Skeletal muscle tissue (tissue), 4 donors: ENCODE data around the gene ARHGEF5. TPM values are rescaled to one million over a fixed set of nuclear protein-coding genes. Genes with fewer than 3 reads are reported as not detected.
"Not testable (repeated sequence)": the region's sequence is repeated elsewhere in the genome, so short reads cannot be mapped to it uniquely, and the experiment has no call there.

Experiments used
- H3K27ac ChIP-seq: one replicate; pipeline ENCODE4 v1.7.0; 2013; ENCODE audit warnings: mild to moderate bottlenecking, low read depth, low read length, inconsistent platforms
- H3K27me3 ChIP-seq, 3 donors: one replicate each; pipeline ENCODE4 v1.7.0; 2013; ENCODE audit warnings: low read length in 3 of 3; ENCODE audit not compliant: control insufficient read depth in 3 of 3, insufficient read depth in 3 of 3
- H3K36me3 ChIP-seq, 3 donors: one replicate each; pipeline ENCODE4 v1.7.0; 2013; ENCODE audit warnings: low read length in 3 of 3; ENCODE audit not compliant: control insufficient read depth in 3 of 3, insufficient read depth in 3 of 3
- H3K4me1 ChIP-seq, 3 donors: one replicate each; pipeline ENCODE4 v1.7.0; 2013; ENCODE audit warnings: low read length in 3 of 3, mild to moderate bottlenecking in 3 of 3; ENCODE audit not compliant: control insufficient read depth in 3 of 3, insufficient read depth in 3 of 3
- H3K4me3 ChIP-seq, 3 donors: one replicate each; pipeline ENCODE4 v1.7.0; 2013; ENCODE audit warnings: low read length in 3 of 3
- H3K9ac ChIP-seq, 3 donors: one replicate each; pipeline ENCODE4 v1.7.0; 2013; ENCODE audit warnings: low read length in 3 of 3, mild to moderate bottlenecking in 3 of 3, moderate library complexity in 2 of 3, low read depth in 1 of 3
- H3K9me3 ChIP-seq, 3 donors: one replicate each; pipeline ENCODE4 v1.7.0; 2013; ENCODE audit warnings: low read length in 3 of 3; ENCODE audit not compliant: control insufficient read depth in 3 of 3
- total RNA-seq: library from RNA; depleted of rRNA; stranded (reverse); fragments of >200 nt; gene quantifications from one replicate; pipeline ENCODE4 v1.2.3, GENCODE V29; 2014
- donor health status: Osteomylitis.

Gene ARHGEF5
- total RNA-seq, 1 donor from 2014 or later = 0.52 TPM

DNA sequence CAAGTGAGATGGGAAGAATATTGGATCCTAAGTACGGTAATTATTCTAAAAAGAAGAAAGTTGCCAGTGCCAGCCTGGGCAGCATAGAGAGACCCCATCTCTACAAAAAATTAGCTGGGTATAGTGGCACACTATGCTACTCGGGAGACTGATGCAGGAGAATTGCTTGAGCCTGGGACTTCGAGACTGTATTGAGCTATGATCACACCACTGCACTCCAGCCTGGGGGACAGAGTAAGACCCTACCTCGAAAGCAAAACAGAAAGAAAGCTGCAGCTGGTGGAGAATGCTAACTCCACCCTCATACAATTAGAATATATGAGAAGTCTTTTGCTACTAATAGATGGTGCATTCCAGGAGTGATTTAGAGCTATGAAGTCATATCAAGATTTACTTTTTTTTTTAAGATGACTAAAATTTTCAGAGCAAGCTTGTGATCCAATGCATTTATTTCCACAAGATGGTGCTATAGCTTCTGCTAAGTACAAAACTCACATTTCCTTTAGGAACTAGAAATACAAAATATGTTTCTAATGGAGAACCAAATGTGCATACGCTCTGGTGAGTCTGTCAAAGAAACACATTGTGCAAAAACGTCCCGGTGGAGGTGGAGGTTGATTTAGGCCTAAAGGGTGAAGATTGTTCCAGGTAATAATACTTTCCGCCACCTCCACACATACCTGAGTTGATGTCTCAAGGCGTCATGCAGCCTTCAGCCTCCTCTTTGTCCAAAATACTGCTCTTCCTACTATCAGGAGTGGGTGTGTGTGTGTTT lies 23.8 kb upstream of the ARHGEF5 start:
- not testable (repeated sequence) for H3K9me3 ChIP-seq, H3K27ac ChIP-seq, H3K4me3 ChIP-seq, H3K27me3 ChIP-seq, H3K9ac ChIP-seq, H3K36me3 ChIP-seq, H3K4me1 ChIP-seq

DNA sequence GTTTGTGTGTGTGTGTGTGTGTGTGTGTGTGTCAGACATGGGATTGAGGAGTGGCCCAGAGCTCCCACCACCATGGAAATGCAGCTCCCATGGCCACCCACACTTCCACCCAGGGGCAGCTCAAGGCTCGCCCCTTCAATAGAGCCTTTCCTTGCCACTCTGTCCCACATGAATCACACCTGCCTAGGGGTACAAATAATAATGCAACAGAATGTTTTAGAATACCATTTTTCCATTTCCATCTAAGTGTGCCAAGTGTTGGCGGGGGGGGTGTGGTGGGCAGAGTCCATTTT lies 23.3 kb upstream of the ARHGEF5 start:
- H3K9me3 ChIP-seq, H3K9ac ChIP-seq, H3K4me1 ChIP-seq: not testable (repeated sequence)

DNA sequence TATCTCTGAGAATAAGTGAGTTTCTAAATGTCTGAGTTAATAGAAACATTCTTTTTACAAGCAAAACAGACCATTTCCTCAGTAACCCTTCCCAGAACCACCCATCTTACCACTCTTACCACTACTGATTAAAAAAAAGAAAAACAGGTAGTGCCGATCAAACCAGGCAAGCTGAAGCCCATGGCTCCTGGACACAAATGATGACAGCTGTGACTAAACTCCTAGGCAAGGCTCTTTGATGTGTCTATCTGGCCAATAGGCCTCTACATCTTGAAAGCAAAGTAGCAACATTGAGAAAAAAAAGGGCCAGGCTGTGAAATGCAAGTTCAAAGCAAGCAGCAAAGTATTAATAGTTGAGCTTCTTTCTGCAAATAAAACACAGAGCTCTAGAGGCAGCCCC lies 6.6 kb upstream of the ARHGEF5 start:
- not testable (repeated sequence) for H3K27ac ChIP-seq, H3K27me3 ChIP-seq, H3K4me1 ChIP-seq, H3K9ac ChIP-seq, H3K36me3 ChIP-seq, H3K9me3 ChIP-seq, H3K4me3 ChIP-seq

More for the DNA sequence above, 23.3 kb upstream of the ARHGEF5 start:
- not testable (repeated sequence) for H3K4me3 ChIP-seq, H3K36me3 ChIP-seq, H3K27me3 ChIP-seq, H3K27ac ChIP-seq

DNA sequence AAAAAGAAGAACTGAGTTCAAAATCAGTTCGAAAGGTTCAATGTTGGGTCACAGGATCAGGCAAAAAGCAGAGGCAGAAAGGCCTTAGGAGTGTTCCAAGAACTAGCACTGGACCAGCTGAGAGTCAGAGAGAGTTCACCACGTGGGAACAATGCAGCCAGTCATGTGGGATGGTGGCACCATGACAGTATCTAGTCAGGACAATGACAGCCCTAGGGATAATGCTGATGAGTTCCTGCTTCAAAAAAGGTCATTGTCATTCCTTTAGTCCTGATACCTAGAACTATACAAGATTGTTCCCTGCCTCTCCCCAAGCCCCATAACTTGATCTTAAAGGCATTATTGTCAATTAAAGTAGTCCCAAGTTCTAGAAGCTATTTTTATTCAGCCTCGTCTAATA lies 3.5 kb upstream of the ARHGEF5 start:
- H3K4me3 ChIP-seq, H3K9me3 ChIP-seq, H3K9ac ChIP-seq, H3K27me3 ChIP-seq, H3K27ac ChIP-seq, H3K4me1 ChIP-seq, H3K36me3 ChIP-seq: not testable (repeated sequence)

DNA sequence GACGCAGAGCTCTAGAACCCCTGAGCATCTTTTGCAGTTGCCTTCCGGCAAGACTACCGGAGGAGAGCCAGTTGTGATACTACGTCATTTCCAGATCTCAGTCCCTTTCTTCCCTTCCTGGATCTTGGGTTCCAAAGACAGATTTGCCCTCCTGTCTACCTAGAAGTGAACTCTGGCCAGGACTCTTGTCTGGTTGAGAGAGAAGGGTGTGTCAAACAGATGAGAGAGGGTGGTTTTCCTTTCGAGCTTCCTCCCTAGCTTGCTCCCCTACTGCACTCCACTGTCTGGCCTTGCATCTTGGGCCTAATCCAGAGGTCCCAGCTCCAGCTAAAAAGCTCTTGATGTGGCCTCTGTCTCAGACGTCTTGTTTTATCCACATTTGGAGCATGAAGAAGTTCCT lies 983 bp downstream of the ARHGEF5 start:
- H3K27ac ChIP-seq, H3K36me3 ChIP-seq, H3K9me3 ChIP-seq, H3K4me3 ChIP-seq, H3K9ac ChIP-seq, H3K4me1 ChIP-seq, H3K27me3 ChIP-seq: not testable (repeated sequence)

DNA sequence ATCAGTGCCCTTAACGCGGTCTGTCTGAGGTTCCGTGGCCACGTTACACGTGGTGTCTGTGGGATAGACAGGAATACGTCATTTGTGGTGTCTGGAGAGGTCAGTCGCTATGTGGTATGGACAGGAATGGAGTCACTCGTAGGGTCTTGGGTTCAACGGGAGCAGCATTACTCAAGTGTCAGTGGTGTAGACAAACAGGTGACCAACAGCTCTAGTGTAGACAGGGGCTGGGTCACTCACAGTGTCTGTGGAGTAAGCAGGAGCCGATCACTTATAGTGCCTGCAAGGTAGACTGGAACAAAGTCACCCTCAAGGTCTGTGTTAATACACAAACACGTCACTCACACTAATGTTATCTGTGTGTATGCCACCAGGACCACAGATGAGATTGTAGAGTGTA lies 1.7 kb downstream of the ARHGEF5 start:
- H3K9ac ChIP-seq, H3K27ac ChIP-seq, H3K4me1 ChIP-seq, H3K36me3 ChIP-seq, H3K27me3 ChIP-seq, H3K4me3 ChIP-seq, H3K9me3 ChIP-seq: not testable (repeated sequence)

DNA sequence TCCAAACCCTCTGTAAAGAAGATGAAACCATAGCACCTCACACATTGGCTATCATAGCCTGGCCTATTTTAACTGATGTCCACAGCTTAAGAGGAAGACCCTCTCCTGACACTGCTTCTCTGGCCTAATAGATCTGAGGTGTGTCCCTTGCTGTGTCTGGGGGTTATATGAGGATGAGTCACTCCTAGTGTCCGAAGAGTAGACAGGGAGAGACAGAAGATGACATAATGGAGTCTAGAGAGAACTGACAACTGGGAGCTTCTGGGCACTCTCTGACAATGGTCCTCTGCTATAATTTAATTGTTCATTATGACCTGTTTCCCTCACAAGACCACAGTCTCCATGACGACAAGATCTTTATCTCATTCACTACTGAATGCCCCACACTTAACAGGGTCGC lies 6.9 kb downstream of the ARHGEF5 start:
- H3K27ac ChIP-seq, H3K4me1 ChIP-seq, H3K9me3 ChIP-seq, H3K36me3 ChIP-seq, H3K27me3 ChIP-seq, H3K4me3 ChIP-seq, H3K9ac ChIP-seq: not testable (repeated sequence)

DNA sequence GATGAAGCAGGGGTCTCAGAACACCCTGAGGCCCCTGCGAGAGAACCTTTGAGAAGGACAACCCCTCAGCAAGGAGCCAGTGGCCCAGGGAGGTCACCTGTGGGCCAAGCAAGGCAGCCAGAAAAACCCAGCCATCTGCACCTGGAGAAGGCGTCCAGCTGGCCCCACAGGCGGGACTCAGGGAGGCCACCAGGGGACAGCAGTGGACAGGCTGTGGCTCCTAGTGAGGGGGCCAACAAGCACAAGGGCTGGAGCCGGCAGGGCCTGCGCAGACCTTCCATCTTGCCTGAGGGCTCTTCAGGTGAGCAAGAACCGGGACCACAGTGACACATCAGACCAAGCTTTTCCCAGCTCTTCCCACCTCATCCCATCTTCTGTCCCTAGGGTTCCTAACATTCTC lies 10.3 kb downstream of the ARHGEF5 start:
- H3K27ac ChIP-seq, H3K9me3 ChIP-seq, H3K4me1 ChIP-seq, H3K9ac ChIP-seq, H3K27me3 ChIP-seq, H3K36me3 ChIP-seq, H3K4me3 ChIP-seq: not testable (repeated sequence)

DNA sequence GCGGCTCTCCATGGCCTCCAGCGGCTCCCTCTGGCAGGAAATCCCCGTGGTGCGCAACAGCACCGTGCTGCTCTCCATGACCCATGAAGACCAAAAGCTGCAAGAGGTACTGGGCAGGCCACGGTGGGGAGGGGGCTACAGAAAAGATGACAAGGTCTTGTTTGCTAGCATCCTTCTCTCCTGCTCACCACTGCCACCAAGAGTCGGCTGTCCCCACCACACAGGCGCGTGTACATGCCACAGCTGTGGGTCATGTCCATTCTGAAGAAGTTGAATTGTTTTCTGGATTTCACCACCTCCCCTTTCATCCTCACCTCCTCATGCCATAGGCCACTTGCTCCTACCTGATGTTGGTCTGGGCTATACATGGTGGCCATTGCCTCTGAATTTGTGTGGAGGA lies 12.0 kb downstream of the ARHGEF5 start:
- not testable (repeated sequence) for H3K4me1 ChIP-seq, H3K9ac ChIP-seq, H3K36me3 ChIP-seq, H3K9me3 ChIP-seq, H3K27ac ChIP-seq, H3K27me3 ChIP-seq, H3K4me3 ChIP-seq

DNA sequence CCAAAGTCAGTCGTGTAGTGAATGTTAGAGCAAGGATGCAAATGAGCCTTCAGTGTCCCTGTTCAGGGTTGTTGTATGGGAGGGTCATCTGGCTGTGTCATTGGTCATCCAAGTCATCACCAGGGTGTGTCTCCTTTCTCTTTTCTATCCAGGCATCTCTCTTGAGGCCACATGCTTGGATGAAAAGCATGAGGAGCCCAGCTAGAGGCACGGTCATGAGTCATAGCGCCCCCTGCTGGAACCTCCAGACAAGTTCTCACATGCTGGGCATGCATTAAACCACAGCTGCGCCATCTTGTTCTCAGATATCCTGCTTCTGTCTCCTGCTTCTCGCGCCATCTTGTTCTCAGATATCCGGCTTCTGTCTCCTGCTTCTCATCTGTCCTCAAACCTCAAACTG lies 14.0 kb downstream of the ARHGEF5 start:
- H3K27me3 ChIP-seq, H3K9me3 ChIP-seq, H3K27ac ChIP-seq, H3K36me3 ChIP-seq, H3K4me3 ChIP-seq, H3K4me1 ChIP-seq, H3K9ac ChIP-seq: not testable (repeated sequence)

DNA sequence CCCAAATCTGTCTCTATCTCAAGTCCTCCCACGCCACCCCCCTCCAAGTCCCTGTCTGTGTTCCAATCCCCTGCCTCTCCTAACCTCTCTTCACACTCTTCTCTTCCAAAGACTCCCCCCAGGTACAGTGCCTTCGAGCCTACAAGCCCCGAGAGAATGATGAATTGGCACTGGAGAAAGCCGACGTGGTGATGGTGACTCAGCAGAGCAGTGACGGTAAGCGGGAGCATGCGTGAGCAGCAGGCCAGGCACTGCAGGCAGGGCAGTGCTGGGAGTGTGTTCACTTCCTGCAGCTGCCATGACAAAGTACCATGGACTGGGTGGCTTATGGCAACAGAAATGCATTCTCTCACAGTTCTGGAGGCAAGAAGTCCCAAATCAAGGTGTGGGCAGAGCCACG lies 23.4 kb downstream of the ARHGEF5 start:
- Histone ChIP-seq H3K27me3 (no peaks in the 10 kb centered on the region), H3K4me3 (no peak overlapping the region), H3K4me1 (no peaks in the 10 kb centered on the region), H3K27ac (no peak overlapping the region), H3K36me3 (peaks cover 0 to 11% (median 0%) of the 10 kb centered on the region in 3 donors), H3K9me3 (no peaks in the 10 kb centered on the region), H3K9ac (no peak overlapping the region)
